IMR-90 (cell line): ENCODE measurements around the gene WDFY2. TPM values are rescaled to one million over a fixed set of nuclear protein-coding genes. Genes with fewer than 3 reads are reported as not detected.

ENCODE experiments used
- ATAC-seq: fragments of 200-7000 bp; cut with Tn5 transposase; 2 replicates; pipeline ENCODE4 v1.9.1; 2020; ENCODE audit warnings: low read depth, mild to moderate bottlenecking, moderate library complexity
- BruUV-seq: library from RNA; stranded (reverse); fragments of 400-500 nt; replicated peaks from 2 replicates; lab custom pipeline; 2021; lab: Mats Ljungman, UMichigan
- CTCF ChIA-PET: fragments of 300-600 bp; formaldehyde crosslinking; extraction: SDS; loops from one replicate; lab custom pipeline; 2021; ENCODE audit warnings: antibody characterized with exemption; lab: Yijun Ruan, JAX
- POLR2A ChIA-PET: fragments of 300-600 bp; sonication (Branson Sonifier 250); formaldehyde crosslinking; loops from one replicate; lab custom pipeline; 2022; ENCODE audit warnings: antibody characterized with exemption; ENCODE audit not compliant: unreplicated experiment; lab: Charles Lee
- DNase-seq: peaks from one replicate; pipeline ENCODE4 v3.0.0; 2013
- H2AFZ ChIP-seq: replicated peaks from 2 replicates; pipeline ENCODE3; 2013; ENCODE audit warnings: low read length, mild to moderate bottlenecking; ENCODE audit not compliant: poor library complexity
- H2AK5ac ChIP-seq: 2 replicates; pipeline ENCODE4 v1.6.1; 2013; ENCODE audit warnings: low read depth, low read length, inconsistent platforms
- H2AK9ac ChIP-seq: replicated peaks from 2 replicates; pipeline ENCODE3; 2013; ENCODE audit warnings: mild to moderate bottlenecking, low read depth, low read length, moderate library complexity; ENCODE audit not compliant: poor library complexity
- H2BK120ac ChIP-seq: 2 replicates; pipeline ENCODE4 v1.6.1; 2013; ENCODE audit warnings: low read depth, low read length, inconsistent platforms
- H2BK15ac ChIP-seq: 3 replicates; pipeline ENCODE4 v1.6.1; 2013; ENCODE audit warnings: low read depth, low read length, inconsistent platforms
- H2BK20ac ChIP-seq: 2 replicates; pipeline ENCODE4 v1.6.1; 2013; ENCODE audit warnings: low read depth, mild to moderate bottlenecking, inconsistent platforms, low read length, moderate library complexity
- H2BK5ac ChIP-seq: 2 replicates; pipeline ENCODE4 v1.6.1; 2013; ENCODE audit warnings: mild to moderate bottlenecking, low read depth, low read length, inconsistent platforms; ENCODE audit not compliant: poor library complexity, severe bottlenecking
- H3K14ac ChIP-seq: replicated peaks from 2 replicates; pipeline ENCODE4 v1.6.1; 2013; ENCODE audit warnings: low read depth, low read length, inconsistent platforms
- H3K18ac ChIP-seq: 2 replicates; pipeline ENCODE4 v1.6.1; 2013; ENCODE audit warnings: low read depth, low read length, control low read depth
- H3K23ac ChIP-seq: 2 replicates; pipeline ENCODE4 v1.6.1; 2013; ENCODE audit warnings: low read depth, low read length, inconsistent platforms
- H3K27ac ChIP-seq: 2 replicates; pipeline ENCODE4 v1.5.1; 2013; ENCODE audit warnings: mild to moderate bottlenecking, control low read depth, low read length; ENCODE audit not compliant: insufficient read depth
- H3K27me3 ChIP-seq: 2 replicates; pipeline ENCODE4 v1.6.1; 2013; ENCODE audit warnings: low read length; ENCODE audit not compliant: control insufficient read depth, insufficient read depth
- H3K36me3 ChIP-seq: 2 replicates; pipeline ENCODE4 v1.6.1; 2013; ENCODE audit warnings: low read length, mixed read lengths; ENCODE audit not compliant: control insufficient read depth, insufficient read depth
- H3K4ac ChIP-seq: 2 replicates; pipeline ENCODE4 v1.6.1; 2013; ENCODE audit warnings: low read depth, low read length, inconsistent platforms
- H3K4me1 ChIP-seq: 2 replicates; pipeline ENCODE4 v1.6.1; 2013; ENCODE audit warnings: low read length, mixed read lengths; ENCODE audit not compliant: control insufficient read depth, insufficient read depth
- H3K4me2 ChIP-seq: 2 replicates; pipeline ENCODE4 v1.6.1; 2013; ENCODE audit warnings: low read depth, mild to moderate bottlenecking, control low read depth, low read length, moderate library complexity
- H3K4me3 ChIP-seq: 2 replicates; pipeline ENCODE4 v1.5.1; 2013; ENCODE audit warnings: low read depth, mild to moderate bottlenecking, control low read depth, low read length, moderate library complexity; ENCODE audit not compliant: insufficient read depth
- H3K56ac ChIP-seq: 2 replicates; pipeline ENCODE4 v1.6.1; 2013; ENCODE audit warnings: low read length, inconsistent platforms; ENCODE audit not compliant: insufficient read depth; ENCODE audit errors: extremely low read depth
- H3K79me1 ChIP-seq, 2 experiments: 2 replicates each; pipeline ENCODE4 v1.6.1; 2013; ENCODE audit warnings: low read length in 2 of 2, inconsistent platforms in 1 of 2, low read depth in 1 of 2
- H3K9ac ChIP-seq: 2 replicates; pipeline ENCODE4 v1.6.1; 2013; ENCODE audit warnings: low read depth, low read length, control low read depth
- H3K9me1 ChIP-seq: 2 replicates; pipeline ENCODE4 v1.6.1; 2013; ENCODE audit warnings: low read length, inconsistent platforms; ENCODE audit not compliant: insufficient read depth
- H3K9me3 ChIP-seq: 2 replicates; pipeline ENCODE4 v1.6.1; 2013; ENCODE audit warnings: low read length; ENCODE audit not compliant: control insufficient read depth, insufficient read depth
- H4K20me1 ChIP-seq: 2 replicates; pipeline ENCODE4 v1.6.1; 2013; ENCODE audit warnings: low read length, inconsistent platforms; ENCODE audit not compliant: insufficient read depth
- H4K5ac ChIP-seq: 2 replicates; pipeline ENCODE4 v1.6.1; 2013; ENCODE audit warnings: mild to moderate bottlenecking, low read depth, low read length, control low read depth
- H4K8ac ChIP-seq, 2 experiments: 2 replicates each; pipeline ENCODE4 v1.6.1; 2013; ENCODE audit warnings: low read depth in 2 of 2, low read length in 2 of 2, control low read depth in 1 of 2, inconsistent platforms in 1 of 2
- H4K91ac ChIP-seq: 2 replicates; pipeline ENCODE4 v1.6.1; 2013; ENCODE audit warnings: low read depth, low read length, inconsistent platforms; ENCODE audit not compliant: insufficient read depth
- BHLHE40 ChIP-seq: fragments of 150-350 bp; IDR thresholded peaks from 2 replicates; pipeline ENCODE4 v1.6.1; 2016; ENCODE audit warnings: mild to moderate bottlenecking, low read depth, low read length
- CEBPB ChIP-seq: IDR thresholded peaks from 2 replicates; pipeline ENCODE4 v1.6.1; 2012; ENCODE audit warnings: low read depth, low read length, improper control_type of control experiment
- CHD1 ChIP-seq: IDR thresholded peaks from 2 replicates; pipeline ENCODE4 v1.6.1; 2012; ENCODE audit warnings: low read depth, low read length, improper control_type of control experiment
- ELK1 ChIP-seq: fragments of 150-350 bp; IDR thresholded peaks from 2 replicates; pipeline ENCODE4 v1.6.1; 2016; ENCODE audit warnings: low read depth, mild to moderate bottlenecking, low read length, moderate library complexity, borderline replicate concordance
- FOS ChIP-seq: fragments of 150-350 bp; IDR thresholded peaks from 2 replicates; pipeline ENCODE4 v1.6.1; 2016; ENCODE audit warnings: low read depth, low read length
- MAFK ChIP-seq: IDR thresholded peaks from 2 replicates; pipeline ENCODE4 v1.6.1; 2012; ENCODE audit warnings: low read depth, low read length, improper control_type of control experiment
- MAZ ChIP-seq: IDR thresholded peaks from 2 replicates; pipeline ENCODE4 v1.6.1; 2012; ENCODE audit warnings: low read depth, mild to moderate bottlenecking, low read length, improper control_type of control experiment, moderate library complexity, borderline replicate concordance
- MXI1 ChIP-seq: IDR thresholded peaks from 2 replicates; pipeline ENCODE4 v1.6.1; 2012; ENCODE audit warnings: low read depth, mild to moderate bottlenecking, low read length, moderate library complexity, borderline replicate concordance
- NFE2L2 ChIP-seq: fragments of 150-350 bp; IDR thresholded peaks from 2 replicates; pipeline ENCODE4 v1.6.1; 2016; ENCODE audit warnings: low read depth, mild to moderate bottlenecking, low read length
- POLR2A ChIP-seq: IDR thresholded peaks from 2 replicates; pipeline ENCODE4 v1.6.1; 2012; ENCODE audit warnings: mild to moderate bottlenecking, low read depth, low read length
- RAD21 ChIP-seq: IDR thresholded peaks from 2 replicates; pipeline ENCODE4 v1.6.1; 2012; ENCODE audit warnings: low read length, improper control_type of control experiment
- RCOR1 ChIP-seq: IDR thresholded peaks from 2 replicates; pipeline ENCODE4 v1.6.1; 2012; ENCODE audit warnings: mild to moderate bottlenecking, low read length, improper control_type of control experiment; ENCODE audit not compliant: insufficient replicate concordance
- RFX5 ChIP-seq: IDR thresholded peaks from 2 replicates; pipeline ENCODE4 v1.8.0; 2012; ENCODE audit warnings: low read depth, mild to moderate bottlenecking, low read length, moderate library complexity
- SMC3 ChIP-seq: fragments of 150-350 bp; IDR thresholded peaks from 2 replicates; pipeline ENCODE4 v1.6.1; 2016; ENCODE audit warnings: low read depth, mild to moderate bottlenecking, antibody characterized with exemption, low read length, moderate library complexity
- USF2 ChIP-seq: fragments of 150-350 bp; IDR thresholded peaks from 2 replicates; pipeline ENCODE4 v1.6.1; 2017; ENCODE audit warnings: mild to moderate bottlenecking, antibody characterized with exemption, low read length, low read depth
- WGBS, 2 experiments: methylation state at CpG; one replicate each; pipeline versions ENCODE4 v1.1.5 to v1.1.7; 2013; ENCODE audit warnings: missing lambda C conversion rate in 2 of 2; ENCODE audit not compliant: insufficient read length in 1 of 2; ENCODE audit errors: extremely low coverage in 2 of 2; 5-methylcytosine and 5-hydroxymethylcytosine counted together
- dilution Hi-C: fragments of 300-500 bp; cut with HindIII; formaldehyde crosslinking; loops from one replicate; pipeline ENCODE4 v1.14.3; 2018; ENCODE audit warnings: low sequenced_read_pairs; ENCODE audit not compliant: unreplicated experiment
- in situ Hi-C: fragments of 300-500 bp; cut with MboI; formaldehyde crosslinking; loops from 3 replicates; pipeline ENCODE4 v1.14.3; 2019; ENCODE audit warnings: low sequenced_read_pairs, inconsistent platforms, mixed read lengths
- intact Hi-C: fragments of 100-400 bp; cut with micrococcal nuclease; formaldehyde crosslinking; loops from 2 replicates; pipeline ENCODE4 v1.10.0; 2022
- polyA plus RNA-seq, 3 experiments: library from polyadenylated mRNA; depleted of rRNA; stranded (reverse); fragments of >200 nt; gene quantifications; 2 replicates each; pipeline ENCODE4 v1.2.3, GENCODE V29; 2012; ENCODE audit warnings: low replicate concordance in 1 of 3
- total RNA-seq: library from RNA; depleted of rRNA; stranded (reverse); fragments of >200 nt; gene quantifications from 2 replicates; pipeline ENCODE4 v1.2.3, GENCODE V29; 2012
- TF ChIP-seq, protein P1 (sequence below): conservative IDR thresholded peaks from 2 replicates; pipeline ENCODE4 v1.5.1; 2012; ENCODE audit warnings: mild to moderate bottlenecking, low read depth, low read length, improper control_type of control experiment

Gene WDFY2
- total and polyA plus RNA-seq, 2 of the 4 experiments (the other 2 are of a cell fraction) = 4.3 to 5.4 TPM

GRCh38 chr13:51737609-51738008, 153.3 kb downstream of the WDFY2 start:
- ChIA-PET POLR2A (no interaction called here), CTCF (no interaction called here)
- H3K79me1 ChIP-seq = peaks cover 26 to 48% of the 10 kb centered on the region in 2 experiments
- H2BK120ac ChIP-seq = no peak overlapping the region
- no CpG with 5 or more reads among the region's 3 CpGs for WGBS, 2 experiments
- dilution Hi-C loops (no loop called here), intact Hi-C loops (no loop called here), in situ Hi-C loops (loop anchor here (10.0 kb wide), 1 partner anchor 293 kb away; no protein-coding TSS in a partner anchor)
- H2BK15ac ChIP-seq = no peak overlapping the region
- no TSS peak for BruUV-seq
- H3K4me1 ChIP-seq = peaks cover 10% of the 10 kb centered on the region
- no peak overlapping the region for H2AK5ac ChIP-seq
- no peak overlapping the region for H2BK5ac ChIP-seq
- H4K20me1 ChIP-seq = 0 out of 2 replicates have a peak, but pooled peaks cover 4% of the 10 kb centered on the region
- DNase-seq (no peak), ATAC-seq (no peak)
- H4K8ac ChIP-seq = no peak overlapping the region
- peak overlapping the region; percentile 65; the same call in 1 of the 2 replicates for H3K23ac ChIP-seq
- no peak overlapping the region for H3K4me2 ChIP-seq
- H3K14ac ChIP-seq = no peak overlapping the region
- H2AK9ac ChIP-seq = no peak overlapping the region
- H3K9ac ChIP-seq = no peak overlapping the region
- H3K9me1 ChIP-seq = peaks cover 29% of the 10 kb centered on the region
- no peak for TF ChIP-seq RAD21
- no peak for TF ChIP-seq MAFK
- TF ChIP-seq CEBPB = no peak
- TF ChIP-seq ELK1 = no peak
- no peak for TF ChIP-seq MAZ
- TF ChIP-seq, protein P1, sequence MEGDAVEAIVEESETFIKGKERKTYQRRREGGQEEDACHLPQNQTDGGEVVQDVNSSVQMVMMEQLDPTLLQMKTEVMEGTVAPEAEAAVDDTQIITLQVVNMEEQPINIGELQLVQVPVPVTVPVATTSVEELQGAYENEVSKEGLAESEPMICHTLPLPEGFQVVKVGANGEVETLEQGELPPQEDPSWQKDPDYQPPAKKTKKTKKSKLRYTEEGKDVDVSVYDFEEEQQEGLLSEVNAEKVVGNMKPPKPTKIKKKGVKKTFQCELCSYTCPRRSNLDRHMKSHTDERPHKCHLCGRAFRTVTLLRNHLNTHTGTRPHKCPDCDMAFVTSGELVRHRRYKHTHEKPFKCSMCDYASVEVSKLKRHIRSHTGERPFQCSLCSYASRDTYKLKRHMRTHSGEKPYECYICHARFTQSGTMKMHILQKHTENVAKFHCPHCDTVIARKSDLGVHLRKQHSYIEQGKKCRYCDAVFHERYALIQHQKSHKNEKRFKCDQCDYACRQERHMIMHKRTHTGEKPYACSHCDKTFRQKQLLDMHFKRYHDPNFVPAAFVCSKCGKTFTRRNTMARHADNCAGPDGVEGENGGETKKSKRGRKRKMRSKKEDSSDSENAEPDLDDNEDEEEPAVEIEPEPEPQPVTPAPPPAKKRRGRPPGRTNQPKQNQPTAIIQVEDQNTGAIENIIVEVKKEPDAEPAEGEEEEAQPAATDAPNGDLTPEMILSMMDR = no peak
- no peak for TF ChIP-seq NFE2L2
- TF ChIP-seq POLR2A = no peak
- TF ChIP-seq RFX5 = no peak
- no peak for TF ChIP-seq FOS
- TF ChIP-seq CHD1 = no peak
- no peak for TF ChIP-seq SMC3
- no peak for TF ChIP-seq USF2
- no peak for TF ChIP-seq BHLHE40
- no peak for TF ChIP-seq MXI1
- no peak for TF ChIP-seq RCOR1
- H2BK20ac ChIP-seq = no peak overlapping the region
- no peak overlapping the region for H2AFZ ChIP-seq
- H3K36me3 ChIP-seq = peaks cover 7% of the 10 kb centered on the region; the same call in 1 of the 2 replicates
- H4K91ac ChIP-seq = no peak overlapping the region
- no peak overlapping the region for H3K4me3 ChIP-seq
- H3K27me3 ChIP-seq = no peaks in the 10 kb centered on the region
- H3K56ac ChIP-seq = no peak overlapping the region
- no peak overlapping the region for H3K4ac ChIP-seq
- no peak overlapping the region for H3K18ac ChIP-seq
- no peak overlapping the region for H3K27ac ChIP-seq
- no peak overlapping the region for H4K5ac ChIP-seq
- no peaks in the 10 kb centered on the region for H3K9me3 ChIP-seq
